Activated CD4-positive, alpha-beta T cell treated with anti-CD3 and anti-CD28 coated beads for 36 hours (primary cell): ENCODE results near the gene AP4E1. TPM values are rescaled to one million over a fixed set of nuclear protein-coding genes. Genes with fewer than 3 reads are reported as not detected.
"Not testable (repeated sequence)": the region's sequence is repeated elsewhere in the genome, so short reads cannot be mapped to it uniquely, and the experiment has no call there.

Experiments used
- ATAC-seq: fragments of 200-7000 bp; cut with Tn5 transposase; one replicate; pipeline ENCODE4 v1.10.0; 2021; ENCODE audit warnings: mild to moderate bottlenecking, moderate library complexity
- CTCF ChIA-PET: fragments of 350-600 bp; sonication (Branson Sonifier 250); formaldehyde crosslinking; loops from one replicate; lab custom pipeline; 2021; ENCODE audit warnings: antibody characterized with exemption; lab: Charles Lee
- POLR2A ChIA-PET: fragments of 350-600 bp; sonication (Branson Sonifier 250); formaldehyde crosslinking; loops from one replicate; lab custom pipeline; 2021; ENCODE audit warnings: antibody characterized with exemption, inconsistent platforms; lab: Charles Lee
- DNase-seq: peaks from one replicate; pipeline ENCODE4 v3.0.0-alpha.2; 2020
- H3K27ac Mint-ChIP-seq: one replicate; pipeline ENCODE4 v1.8.0; 2021; ENCODE audit warnings: mixed read lengths
- H3K27me3 Mint-ChIP-seq: one replicate; pipeline ENCODE4 v1.8.0; 2021; ENCODE audit warnings: mixed read lengths
- H3K36me3 Mint-ChIP-seq: one replicate; pipeline ENCODE4 v1.8.0; 2021; ENCODE audit warnings: low read depth, mixed read lengths
- H3K4me1 Mint-ChIP-seq: one replicate; pipeline ENCODE4 v1.8.0; 2021; ENCODE audit warnings: mixed read lengths
- H3K4me3 Mint-ChIP-seq: one replicate; pipeline ENCODE4 v1.8.0; 2021; ENCODE audit warnings: mild to moderate bottlenecking, moderate library complexity, mixed read lengths
- H3K9me3 Mint-ChIP-seq: one replicate; pipeline ENCODE4 v1.8.0; 2021; ENCODE audit warnings: low read depth, mixed read lengths
- intact Hi-C, 2 experiments: fragments of 100-400 bp; cut with DNase I in 1 of 2; cut with micrococcal nuclease in 1 of 2; formaldehyde crosslinking; loops; one replicate each; pipeline versions ENCODE4 v1.14.2 to v1.15.1; 2022 to 2024; cut with DNase I, micrococcal nuclease
- total RNA-seq, 2 experiments: library from RNA; stranded (reverse); gene quantifications; one replicate each; pipeline ENCODE4 v1.2.3, GENCODE V29; 2021

Gene AP4E1
- total RNA-seq, 2 experiments from 2014 or later, result 9.0 to 13.1 TPM

DNA sequence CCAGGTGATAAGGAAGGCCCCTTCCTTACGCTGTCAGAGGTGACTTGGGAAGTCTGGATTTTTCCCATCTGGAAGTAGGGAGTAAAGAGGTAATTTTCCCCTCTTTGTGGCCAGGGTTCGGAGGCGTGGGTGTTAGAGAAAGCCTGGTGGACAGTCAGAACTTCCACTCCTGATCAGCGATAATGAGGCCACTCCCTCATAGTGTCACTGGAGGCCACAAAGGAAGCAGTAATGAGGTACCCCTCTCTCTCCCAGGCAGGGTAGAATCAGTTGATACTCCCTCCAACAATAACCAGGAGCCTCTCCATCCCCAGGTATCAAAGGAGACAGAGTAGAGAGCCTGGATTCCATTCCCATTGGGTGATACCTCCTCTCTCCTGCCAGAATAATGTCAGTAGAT, 30.0 kb downstream of the AP4E1 start:
- H3K36me3 Mint-ChIP-seq, result peaks cover 24% of the 10 kb centered on the region
- ChIA-PET CTCF (no interaction called here), POLR2A (no interaction called here)
- H3K27ac Mint-ChIP-seq, result no peak overlapping the region
- intact Hi-C loops, result no loop called here
- H3K4me3 Mint-ChIP-seq, result no peak overlapping the region
- H3K4me1 Mint-ChIP-seq, result no peaks in the 10 kb centered on the region
- ATAC-seq, result no peak
- H3K9me3 Mint-ChIP-seq, result no peaks in the 10 kb centered on the region
- no peaks in the 10 kb centered on the region for H3K27me3 Mint-ChIP-seq
- DNase-seq, result no peak

DNA sequence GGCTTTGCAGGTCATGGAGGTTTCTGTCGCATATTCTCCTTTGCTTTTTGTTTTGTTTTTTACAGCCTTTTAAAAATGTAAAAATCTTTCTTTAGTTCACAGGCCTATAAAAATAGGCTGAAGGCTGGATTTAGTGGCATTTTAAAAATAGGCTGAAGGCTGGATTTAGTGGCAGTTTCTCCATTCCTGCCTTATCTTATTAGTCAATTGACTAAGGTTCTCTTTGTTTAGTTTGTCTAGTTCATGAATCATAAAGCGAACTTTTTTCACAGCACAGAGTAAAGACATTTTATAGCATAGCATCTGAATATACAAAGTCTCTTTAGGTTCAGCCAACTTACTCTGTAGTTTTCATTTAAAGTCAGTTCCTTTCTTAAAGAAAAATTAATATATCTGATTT, 31.4 kb downstream of the AP4E1 start:
- Mint-ChIP-seq H3K4me3 (no peak overlapping the region), H3K27me3 (no peaks in the 10 kb centered on the region), H3K27ac (no peak overlapping the region), H3K36me3 (peaks cover 34% of the 10 kb centered on the region), H3K9me3 (no peaks in the 10 kb centered on the region), H3K4me1 (no peaks in the 10 kb centered on the region)
- ChIA-PET POLR2A (interaction anchor here (0.6 to 0.7 kb wide), 2 partner anchors 409 to 499 kb away, joined by 3 to 5 read pairs; no protein-coding TSS in a partner anchor), CTCF (no interaction called here)
- intact Hi-C loops, result no loop called here
- ATAC-seq (no peak), DNase-seq (no peak)

DNA sequence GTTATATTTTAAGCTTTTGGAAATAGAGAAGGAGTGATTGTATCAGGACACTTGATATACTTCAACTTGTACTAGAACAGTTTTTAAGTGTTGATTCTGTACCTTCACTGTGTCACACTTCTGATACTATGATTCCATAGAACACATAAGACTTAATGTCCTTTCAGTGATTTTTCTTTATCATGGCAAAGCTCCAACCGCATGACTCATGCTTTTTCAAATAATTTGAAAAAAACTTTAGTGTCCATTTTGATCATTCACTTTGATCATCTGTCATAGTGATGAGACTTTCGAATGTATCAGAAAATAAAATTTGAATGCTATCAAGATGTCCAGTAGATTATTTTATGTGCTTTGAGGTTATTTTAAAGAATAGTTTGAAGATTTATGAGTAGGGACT, 32.0 kb downstream of the AP4E1 start:
- H3K4me1 Mint-ChIP-seq, result no peaks in the 10 kb centered on the region
- intact Hi-C loops, result no loop called here

DNA sequence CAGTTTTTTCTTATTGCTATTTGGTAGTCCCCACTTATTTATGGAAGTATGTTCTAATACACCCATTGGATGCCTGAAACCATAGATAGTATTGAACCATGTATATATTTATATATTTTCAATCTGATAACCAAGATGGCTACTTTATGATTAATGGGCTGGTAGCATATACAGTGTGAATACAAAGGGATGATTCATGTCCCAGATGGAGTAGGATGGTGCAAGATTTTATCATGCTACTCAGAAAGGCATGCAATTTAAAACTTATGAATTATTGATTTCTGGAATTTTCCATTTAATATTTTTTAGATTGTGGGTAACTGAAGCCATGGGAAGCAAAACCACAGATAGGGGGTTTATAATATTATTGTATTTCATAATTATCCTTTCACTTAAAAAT, 35.2 kb downstream of the AP4E1 start:
- ChIA-PET CTCF (no interaction called here), POLR2A (no interaction called here)
- Mint-ChIP-seq H3K27ac (no peak overlapping the region), H3K9me3 (no peaks in the 10 kb centered on the region), H3K36me3 (peaks cover 32% of the 10 kb centered on the region), H3K27me3 (no peaks in the 10 kb centered on the region), H3K4me1 (no peaks in the 10 kb centered on the region), H3K4me3 (no peak overlapping the region)
- no peak for DNase-seq
- no peak for ATAC-seq
- intact Hi-C loops, result no loop called here

More for the DNA sequence above, 32.0 kb downstream of the AP4E1 start:
- ATAC-seq (no peak), DNase-seq (no peak)
- Mint-ChIP-seq H3K4me3 (no peak overlapping the region), H3K27ac (no peak overlapping the region), H3K36me3 (peaks cover 33% of the 10 kb centered on the region), H3K27me3 (no peaks in the 10 kb centered on the region), H3K9me3 (no peaks in the 10 kb centered on the region)
- ChIA-PET CTCF (interaction anchor here (1.0 kb wide), 1 partner anchor 16 kb away, joined by 5 read pairs; no protein-coding TSS in a partner anchor), POLR2A (interaction anchor here (0.7 kb wide), 1 partner anchor 499 kb away, joined by 5 read pairs; no protein-coding TSS in a partner anchor)

DNA sequence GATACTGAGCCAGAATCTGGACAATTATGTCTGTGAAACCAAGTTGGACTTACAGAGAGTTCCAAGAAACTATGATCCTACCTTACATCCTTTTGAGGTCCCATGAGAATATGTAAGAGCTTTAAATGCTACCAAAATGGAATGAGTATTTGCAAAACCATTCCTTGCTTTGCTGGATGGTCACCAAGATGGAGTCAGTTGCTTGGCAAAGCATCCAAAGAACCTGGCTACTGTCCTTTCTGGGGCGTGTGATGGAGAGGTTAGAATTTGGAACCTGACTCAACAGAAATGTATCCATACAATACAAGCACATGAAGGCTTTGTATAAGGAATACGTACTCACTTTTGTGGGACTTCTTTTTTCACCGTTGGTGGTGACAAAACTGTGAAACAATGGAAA, 36.2 kb downstream of the AP4E1 start:
- intact Hi-C loops, result no loop called here
- Mint-ChIP-seq H3K27ac (no peak overlapping the region), H3K27me3 (no peaks in the 10 kb centered on the region), H3K9me3 (no peaks in the 10 kb centered on the region), H3K4me1 (no peaks in the 10 kb centered on the region), H3K36me3 (peaks cover 38% of the 10 kb centered on the region), H3K4me3 (no peak overlapping the region)
- ATAC-seq, result no peak
- CTCF ChIA-PET, result interaction anchor here (0.7 to 0.8 kb wide), 3 partner anchors 15 to 1820 kb away, joined by 3 to 5 read pairs (median 3); no protein-coding TSS in a partner anchor
- no peak for DNase-seq
- POLR2A ChIA-PET, result no interaction called here

DNA sequence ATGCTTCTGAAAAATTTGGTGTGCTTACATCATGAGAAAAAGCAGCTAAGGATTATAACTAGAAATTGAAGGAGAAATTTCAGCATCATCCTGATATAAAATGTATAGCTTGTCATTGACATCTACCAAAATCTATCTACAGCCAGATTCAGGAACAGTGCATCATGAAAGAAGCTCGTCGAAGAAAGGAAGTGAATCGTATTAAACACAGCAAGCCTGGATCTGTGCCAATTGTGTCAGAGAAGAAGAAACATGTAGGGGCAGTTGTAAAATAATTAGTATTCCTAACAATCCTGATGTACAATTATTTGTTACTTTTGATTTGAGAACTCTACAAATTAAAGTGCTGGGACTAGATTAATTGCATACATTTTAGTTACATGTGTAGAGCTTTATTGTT, 37.2 kb downstream of the AP4E1 start:
- ATAC-seq (no peak), DNase-seq (no peak)
- ChIA-PET POLR2A (no interaction called here), CTCF (interaction anchor here (0.6 to 1.1 kb wide), 2 partner anchors 10 to 12 kb away, joined by 3 read pairs; no protein-coding TSS in a partner anchor)
- Mint-ChIP-seq H3K27ac (no peak overlapping the region), H3K9me3 (no peaks in the 10 kb centered on the region), H3K4me1 (no peaks in the 10 kb centered on the region), H3K27me3 (no peaks in the 10 kb centered on the region), H3K4me3 (no peak overlapping the region), H3K36me3 (peaks cover 44% of the 10 kb centered on the region)
- intact Hi-C loops, result no loop called here

DNA sequence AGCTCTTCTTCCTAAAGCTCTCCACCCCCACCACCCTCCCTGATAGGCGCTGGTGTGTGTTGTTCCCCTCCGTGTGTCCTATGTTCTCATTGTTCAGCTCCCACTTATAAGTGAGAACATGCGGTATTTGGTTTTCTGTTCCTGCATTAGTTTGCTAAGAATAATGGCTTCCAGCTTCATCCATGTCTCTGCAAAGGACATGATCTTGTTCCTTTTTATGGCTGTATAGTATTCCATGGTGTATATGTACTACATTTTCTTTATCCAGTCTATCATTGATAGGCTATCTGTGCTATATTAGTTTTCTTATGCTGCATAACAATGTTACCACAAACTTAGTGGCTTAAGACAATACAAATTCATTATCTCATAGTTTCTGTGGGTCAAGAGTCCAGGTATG, 42.3 kb downstream of the AP4E1 start:
- H3K27me3 Mint-ChIP-seq, ATAC-seq, H3K4me1 Mint-ChIP-seq, H3K4me3 Mint-ChIP-seq, H3K9me3 Mint-ChIP-seq, intact Hi-C loops, POLR2A ChIA-PET, H3K27ac Mint-ChIP-seq, DNase-seq: not testable (repeated sequence)
- peaks cover 69% of the 10 kb centered on the region for H3K36me3 Mint-ChIP-seq
- CTCF ChIA-PET, result interaction anchor here (1.1 kb wide), 1 partner anchor 242 kb away, joined by 5 read pairs; no protein-coding TSS in a partner anchor

DNA sequence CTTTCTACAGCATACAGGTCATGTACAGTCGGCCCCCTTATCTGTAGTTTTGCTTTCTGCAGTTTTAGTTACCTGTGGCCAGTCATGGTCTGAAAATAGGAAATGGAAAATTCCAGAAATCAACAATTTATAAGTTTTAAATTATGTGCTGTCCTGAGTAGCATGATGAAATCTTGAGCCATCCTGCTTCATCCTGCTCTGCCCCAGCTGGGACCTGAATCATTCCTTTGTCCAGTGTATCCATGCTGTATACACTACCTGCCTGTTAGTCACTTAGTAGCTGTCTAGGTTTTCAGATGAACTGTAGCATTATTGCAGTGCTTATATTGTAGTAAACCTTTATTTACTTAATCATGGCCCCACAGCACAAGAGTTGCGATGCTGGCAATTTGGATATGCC, 44.8 kb downstream of the AP4E1 start:
- Mint-ChIP-seq H3K4me1 (no peaks in the 10 kb centered on the region), H3K9me3 (peaks cover 13% of the 10 kb centered on the region), H3K4me3 (no peak overlapping the region), H3K36me3 (peaks cover 84% of the 10 kb centered on the region), H3K27ac (no peak overlapping the region), H3K27me3 (no peaks in the 10 kb centered on the region)
- ChIA-PET CTCF (interaction anchor here (0.6 to 0.8 kb wide), 2 partner anchors 18 to 210 kb away, joined by 3 to 4 read pairs; no protein-coding TSS in a partner anchor), POLR2A (no interaction called here)
- DNase-seq, result no peak
- no peak for ATAC-seq
- intact Hi-C loops, result no loop called here

DNA sequence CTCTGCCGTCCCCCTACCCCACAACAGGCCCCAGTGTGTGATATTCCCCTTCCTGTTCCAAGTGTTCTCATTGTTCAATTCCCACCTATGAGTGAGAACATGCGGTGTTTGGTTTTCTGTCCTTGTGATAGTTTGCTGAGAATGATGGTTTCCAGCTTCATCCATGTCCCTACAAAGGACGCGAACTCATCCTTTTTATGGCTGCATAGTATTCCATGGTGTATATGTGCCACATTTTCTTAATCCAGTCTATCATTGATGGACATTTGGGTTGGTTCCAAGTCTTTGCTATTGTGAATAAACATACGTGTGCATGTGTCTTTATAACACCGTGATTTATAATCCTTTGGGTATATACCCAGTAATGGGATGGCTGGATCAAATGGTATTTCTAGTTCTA, 46.4 kb downstream of the AP4E1 start:
- H3K27ac Mint-ChIP-seq, POLR2A ChIA-PET, DNase-seq, ATAC-seq, H3K4me1 Mint-ChIP-seq, CTCF ChIA-PET, intact Hi-C loops, H3K4me3 Mint-ChIP-seq, H3K27me3 Mint-ChIP-seq: not testable (repeated sequence)
- peaks cover 90% of the 10 kb centered on the region for H3K36me3 Mint-ChIP-seq
- peaks cover 18% of the 10 kb centered on the region for H3K9me3 Mint-ChIP-seq

DNA sequence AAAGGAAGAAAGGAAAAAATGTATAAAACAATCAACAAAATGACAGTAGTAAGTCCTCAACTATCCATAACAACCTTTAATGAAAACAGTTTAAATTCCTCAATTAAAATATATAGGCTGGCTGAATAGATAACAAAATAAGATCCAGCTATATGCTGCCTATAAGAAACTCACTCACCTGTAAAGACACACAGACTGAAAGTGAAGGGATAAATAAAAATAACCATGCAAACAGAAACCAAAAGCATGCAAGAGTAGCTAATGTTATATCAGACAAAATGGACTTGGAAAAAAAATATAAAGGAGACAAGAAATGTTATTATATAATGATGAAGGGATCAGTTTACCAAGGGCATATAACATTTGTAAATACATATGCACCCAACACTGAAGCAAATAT, 51.2 kb downstream of the AP4E1 start:
- CTCF ChIA-PET, result interaction anchor here (1.5 kb wide), 1 partner anchor 12 kb away, joined by 3 read pairs; no protein-coding TSS in a partner anchor
- Mint-ChIP-seq H3K9me3 (peaks cover 47% of the 10 kb centered on the region), H3K4me3 (no peak overlapping the region), H3K27me3 (no peaks in the 10 kb centered on the region), H3K36me3 (peaks cover 90% of the 10 kb centered on the region), H3K4me1 (no peaks in the 10 kb centered on the region), H3K27ac (no peak overlapping the region)
- intact Hi-C loops, result no loop called here
- no peak for ATAC-seq
- no peak for DNase-seq
- POLR2A ChIA-PET, result no interaction called here

DNA sequence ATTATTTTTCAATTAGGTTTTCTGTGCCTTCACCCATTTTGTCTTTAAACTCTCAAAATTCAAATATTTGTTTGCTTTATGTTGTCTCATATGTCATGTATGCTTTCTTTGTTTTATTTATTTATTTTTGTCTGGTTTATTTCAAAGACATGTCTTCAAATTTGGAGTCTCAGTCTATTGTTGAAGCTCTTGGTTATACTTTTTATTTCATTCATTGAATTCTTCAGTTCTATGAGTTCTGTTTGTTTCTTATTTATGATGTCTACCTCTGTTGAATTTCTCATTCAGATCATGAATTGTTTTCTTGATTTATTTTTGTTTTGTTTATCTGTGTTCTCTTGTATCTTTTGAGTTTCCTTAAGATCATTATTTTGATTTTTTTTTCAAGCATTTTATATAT, 55.6 kb downstream of the AP4E1 start:
- DNase-seq (no peak), ATAC-seq (no peak)
- Mint-ChIP-seq H3K9me3 (peaks cover 58% of the 10 kb centered on the region), H3K4me1 (no peaks in the 10 kb centered on the region), H3K27ac (no peak overlapping the region), H3K4me3 (no peak overlapping the region), H3K27me3 (no peaks in the 10 kb centered on the region), H3K36me3 (peaks cover 82% of the 10 kb centered on the region)
- CTCF ChIA-PET, result no interaction called here
- POLR2A ChIA-PET, result no interaction called here
- intact Hi-C loops, result no loop called here

DNA sequence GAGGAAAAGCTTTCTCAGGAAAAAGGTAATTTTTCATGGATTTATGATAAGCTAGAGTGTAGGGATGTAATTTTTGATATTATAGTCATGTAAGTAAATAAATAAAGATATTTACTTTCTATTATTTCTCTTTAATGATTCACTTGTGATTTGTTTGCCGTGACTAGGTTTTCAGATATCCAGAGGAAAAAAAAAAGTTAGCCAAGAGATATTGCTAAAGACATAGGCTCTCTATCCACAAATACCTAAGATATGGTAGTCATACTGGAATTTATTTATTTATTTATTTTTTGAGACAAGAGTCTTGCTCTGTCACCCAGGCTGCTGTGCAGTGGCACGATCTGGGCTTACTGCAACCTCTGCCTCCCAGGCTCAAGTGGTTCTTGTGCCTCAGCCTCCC, 59.9 kb downstream of the AP4E1 start:
- Mint-ChIP-seq H3K9me3 (peaks cover 53% of the 10 kb centered on the region), H3K4me1 (peaks cover 5% of the 10 kb centered on the region), H3K27me3 (no peaks in the 10 kb centered on the region), H3K4me3 (no peak overlapping the region), H3K36me3 (peaks cover 83% of the 10 kb centered on the region), H3K27ac (no peak overlapping the region)
- POLR2A ChIA-PET, result no interaction called here
- CTCF ChIA-PET, result no interaction called here
- ATAC-seq (no peak), DNase-seq (no peak)
- intact Hi-C loops, result no loop called here
